Activated naive CD4-positive, alpha-beta T cell (primary cell): ENCODE data around the gene FILIP1L.

Source experiments
- DNase-seq, 4 experiments: peaks; one replicate each; lab custom pipeline; 2025; lab: John Stamatoyannopoulos, UW

FILIP1L gene

DNA sequence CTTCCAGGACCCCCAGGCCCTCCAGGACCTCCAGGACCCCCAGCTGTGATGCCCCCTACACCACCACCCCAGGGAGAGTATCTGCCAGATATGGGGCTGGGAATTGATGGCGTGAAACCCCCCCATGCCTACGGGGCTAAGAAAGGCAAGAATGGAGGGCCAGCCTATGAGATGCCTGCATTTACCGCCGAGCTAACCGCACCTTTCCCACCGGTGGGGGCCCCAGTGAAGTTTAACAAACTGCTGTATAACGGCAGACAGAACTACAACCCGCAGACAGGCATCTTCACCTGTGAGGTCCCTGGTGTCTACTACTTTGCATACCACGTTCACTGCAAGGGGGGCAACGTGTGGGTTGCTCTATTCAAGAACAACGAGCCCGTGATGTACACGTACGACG lies 318.7 kb downstream of the FILIP1L start:
- DNase-seq = no peak

DNA sequence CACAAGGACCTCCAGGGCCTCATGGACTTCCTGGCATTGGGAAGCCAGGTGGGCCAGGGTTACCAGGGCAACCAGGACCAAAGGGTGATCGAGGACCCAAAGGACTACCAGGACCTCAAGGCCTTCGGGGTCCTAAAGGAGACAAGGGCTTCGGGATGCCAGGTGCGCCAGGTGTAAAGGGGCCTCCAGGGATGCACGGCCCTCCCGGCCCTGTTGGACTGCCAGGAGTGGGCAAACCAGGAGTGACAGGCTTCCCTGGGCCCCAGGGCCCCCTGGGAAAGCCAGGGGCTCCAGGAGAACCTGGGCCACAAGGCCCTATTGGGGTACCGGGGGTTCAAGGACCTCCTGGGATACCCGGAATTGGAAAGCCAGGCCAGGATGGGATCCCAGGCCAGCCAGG lies 319.8 kb downstream of the FILIP1L start:
- no peak for DNase-seq

DNA sequence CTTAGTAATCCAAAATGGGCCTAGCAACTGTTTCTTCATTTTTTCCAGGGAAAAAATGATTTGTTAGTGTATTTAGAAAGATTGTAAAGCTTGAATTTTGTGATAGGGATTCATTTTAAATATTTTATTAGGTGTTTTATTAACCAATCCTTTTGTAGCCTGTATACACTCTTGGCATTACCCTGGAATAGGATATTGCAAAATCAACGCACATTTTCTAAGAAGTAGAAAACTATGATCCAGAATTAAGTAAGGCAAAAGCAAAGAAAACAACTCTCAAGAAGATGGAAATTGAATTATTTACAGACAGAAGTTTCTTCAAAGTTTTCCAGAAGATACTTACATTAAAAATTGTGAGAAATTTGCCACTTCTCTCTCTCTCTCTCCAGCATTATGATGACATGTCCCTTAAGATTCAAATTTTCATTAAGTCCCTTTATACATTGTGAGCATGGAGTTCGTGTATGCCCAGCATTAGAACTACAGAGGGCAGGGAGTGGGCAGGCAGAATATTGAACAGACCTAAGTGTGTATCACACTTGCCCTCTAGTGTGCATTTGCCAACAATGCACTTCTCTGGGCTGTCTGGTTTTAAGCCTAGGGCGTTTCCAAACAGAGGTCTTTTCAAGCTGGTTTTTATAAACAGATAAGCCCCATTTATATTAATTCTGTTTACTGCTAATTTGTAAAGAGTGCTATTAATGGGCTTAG lies 325.1 kb downstream of the FILIP1L start:
- DNase-seq = no peak
